ENCODE results near the gene FCN3. TPM values are rescaled to one million over a fixed set of nuclear protein-coding genes. Genes with fewer than 3 reads are reported as not detected.
A peak's percentile ranks its signal among the peaks of the same experiment; 100 is the strongest.

FCN3 gene
- total and polyA plus RNA-seq, 9 of the 15 experiments (the other 6 are each of a cell fraction or from before 2014, with no cell fraction given), result 0.49 TPM; not detected in 8

DNA sequence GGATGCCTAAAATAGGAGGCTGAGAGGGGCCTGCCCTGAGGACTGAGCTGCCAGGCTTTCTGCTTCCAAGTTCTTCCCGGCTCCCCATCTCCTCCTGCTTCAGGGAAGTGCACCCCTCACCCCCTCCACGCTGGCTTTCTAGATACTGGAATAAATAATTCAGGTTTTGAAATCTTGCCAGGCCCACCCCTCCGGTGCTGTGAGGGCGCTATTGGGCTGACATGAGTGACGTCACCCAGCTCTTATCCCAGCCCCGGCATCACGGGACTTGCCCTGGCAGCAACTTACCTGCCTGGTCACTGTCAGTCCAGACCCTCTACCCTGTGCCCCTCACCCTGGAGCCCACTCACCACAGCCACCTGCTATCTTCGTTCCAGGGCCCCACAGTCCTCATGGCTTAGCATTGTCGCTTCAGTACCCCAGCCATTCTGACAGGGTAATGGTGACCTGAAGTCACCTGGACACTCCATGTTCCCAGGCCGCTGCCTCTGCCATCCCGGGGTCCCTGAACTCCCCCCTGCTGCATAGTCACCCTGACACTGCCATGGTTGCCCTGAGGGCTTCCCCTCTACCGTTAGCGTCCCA, 17.0 kb upstream of the FCN3 start (continued):
- TF ChIP-seq KAT7 (CRISPR knock-in tag; IDR thresholded peaks at IDR 0.05; ENCODE audit: borderline replicate concordance) (no peak; the same call in 1 of the 2 replicates), JUND (IDR thresholded peaks at IDR 0.05; ENCODE audit: borderline replicate concordance, low read depth, low read length) (peak; percentile 88), JUND (tag; IDR thresholded peaks at IDR 0.05; ENCODE audit: borderline replicate concordance, low read depth, low read length) (peak; percentile 72), ZNF133 (CRISPR knock-in tag; IDR thresholded peaks at IDR 0.05) (no peak), TEAD1 (CRISPR knock-in tag; IDR thresholded peaks at IDR 0.05) (0 out of 4 replicates have a peak, but pooled peaks of 1 of the 2 experiments have one; percentile 16), ZNF76 (CRISPR knock-in tag; IDR thresholded peaks at IDR 0.05; ENCODE audit: borderline replicate concordance) (no peak), PTRF (tag; IDR thresholded peaks at IDR 0.05) (no peak), NR2F6 (CRISPR knock-in tag; IDR thresholded peaks at IDR 0.05) (no peak), JUN (IDR thresholded peaks at IDR 0.05; ENCODE audit: borderline replicate concordance, low read depth, low read length) (peak; percentile 41; the same call in 1 of the 2 replicates), JUN (CRISPR knock-in tag; IDR thresholded peaks at IDR 0.05; ENCODE audit: borderline replicate concordance) (0 out of 2 replicates have a peak, but pooled peaks have one; percentile 59), LARP7 (IDR thresholded peaks at IDR 0.05) (no peak)
- TF ChIP-seq, protein P1, sequence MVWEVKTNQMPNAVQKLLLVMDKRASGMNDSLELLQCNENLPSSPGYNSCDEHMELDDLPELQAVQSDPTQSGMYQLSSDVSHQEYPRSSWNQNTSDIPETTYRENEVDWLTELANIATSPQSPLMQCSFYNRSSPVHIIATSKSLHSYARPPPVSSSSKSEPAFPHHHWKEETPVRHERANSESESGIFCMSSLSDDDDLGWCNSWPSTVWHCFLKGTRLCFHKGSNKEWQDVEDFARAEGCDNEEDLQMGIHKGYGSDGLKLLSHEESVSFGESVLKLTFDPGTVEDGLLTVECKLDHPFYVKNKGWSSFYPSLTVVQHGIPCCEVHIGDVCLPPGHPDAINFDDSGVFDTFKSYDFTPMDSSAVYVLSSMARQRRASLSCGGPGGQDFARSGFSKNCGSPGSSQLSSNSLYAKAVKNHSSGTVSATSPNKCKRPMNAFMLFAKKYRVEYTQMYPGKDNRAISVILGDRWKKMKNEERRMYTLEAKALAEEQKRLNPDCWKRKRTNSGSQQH (CRISPR knock-in tag; IDR thresholded peaks at IDR 0.05), result no peak
- TF ChIP-seq, protein P2, sequence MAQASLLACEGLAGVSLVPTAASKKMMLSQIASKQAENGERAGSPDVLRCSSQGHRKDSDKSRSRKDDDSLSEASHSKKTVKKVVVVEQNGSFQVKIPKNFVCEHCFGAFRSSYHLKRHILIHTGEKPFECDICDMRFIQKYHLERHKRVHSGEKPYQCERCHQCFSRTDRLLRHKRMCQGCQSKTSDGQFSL (CRISPR knock-in tag; IDR thresholded peaks at IDR 0.05), result 0 out of 2 replicates have a peak, but pooled peaks have one; percentile 18
- TF ChIP-seq, protein P2 (tag; IDR thresholded peaks at IDR 0.05), result no peak
- TF ChIP-seq, protein P3, sequence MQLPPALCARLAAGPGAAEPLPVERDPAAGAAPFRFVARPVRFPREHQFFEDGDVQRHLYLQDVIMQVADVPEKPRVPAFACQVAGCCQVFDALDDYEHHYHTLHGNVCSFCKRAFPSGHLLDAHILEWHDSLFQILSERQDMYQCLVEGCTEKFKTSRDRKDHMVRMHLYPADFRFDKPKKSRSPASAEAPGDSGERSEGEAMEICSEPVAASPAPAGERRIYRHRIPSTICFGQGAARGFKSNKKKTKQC (CRISPR knock-in tag; IDR thresholded peaks at IDR 0.05), result no peak
- TF ChIP-seq, protein P4, sequence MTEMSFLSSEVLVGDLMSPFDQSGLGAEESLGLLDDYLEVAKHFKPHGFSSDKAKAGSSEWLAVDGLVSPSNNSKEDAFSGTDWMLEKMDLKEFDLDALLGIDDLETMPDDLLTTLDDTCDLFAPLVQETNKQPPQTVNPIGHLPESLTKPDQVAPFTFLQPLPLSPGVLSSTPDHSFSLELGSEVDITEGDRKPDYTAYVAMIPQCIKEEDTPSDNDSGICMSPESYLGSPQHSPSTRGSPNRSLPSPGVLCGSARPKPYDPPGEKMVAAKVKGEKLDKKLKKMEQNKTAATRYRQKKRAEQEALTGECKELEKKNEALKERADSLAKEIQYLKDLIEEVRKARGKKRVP (CRISPR knock-in tag; IDR thresholded peaks at IDR 0.05), result no peak
